Left lung (tissue), 10 donors: ENCODE data around the gene CHCHD6. TPM values are rescaled to one million over a fixed set of nuclear protein-coding genes. Genes with fewer than 3 reads are reported as not detected.
A peak's percentile ranks its signal among the peaks of the same experiment; 100 is the strongest.

Experiments
- ATAC-seq: fragments of 200-7000 bp; cut with Tn5 transposase; one replicate; pipeline ENCODE4 v1.9.1; 2020; ENCODE audit warnings: moderate library complexity
- DNase-seq, 4 donors: peaks; one replicate each; pipeline ENCODE4 v3.0.0-alpha.2; 2013 to 2020
- H3K27ac ChIP-seq, 2 donors: fragments of 200-600 bp; sonication (generic) in 1 of 2; one replicate each; pipeline versions ENCODE4 v1.5.0 to v1.8.0; 2020 to 2021
- H3K27me3 ChIP-seq, 2 donors: fragments of 200-600 bp; sonication (generic) in 1 of 2; one replicate each; pipeline versions ENCODE4 v1.5.0 to v1.8.0; 2020 to 2021
- H3K36me3 ChIP-seq, 2 donors: fragments of 200-600 bp; sonication (generic) in 1 of 2; one replicate each; pipeline versions ENCODE4 v1.5.0 to v1.8.0; 2020 to 2021
- H3K4me1 ChIP-seq, 2 donors: fragments of 200-600 bp; one replicate each; pipeline ENCODE4 v1.8.0; 2021
- H3K4me3 ChIP-seq, 2 donors: fragments of 200-600 bp; sonication (generic) in 1 of 2; one replicate each; pipeline versions ENCODE4 v1.5.0 to v1.8.0; 2020 to 2021; ENCODE audit warnings: mild to moderate bottlenecking in 1 of 2
- H3K9me3 ChIP-seq, 2 donors: fragments of 200-600 bp; sonication (generic) in 1 of 2; one replicate each; pipeline versions ENCODE4 v1.5.0 to v1.8.0; 2020 to 2021
- intact Hi-C, 2 donors: fragments of 100-400 bp; cut with DNase I; formaldehyde crosslinking; loops; one replicate each; pipeline versions ENCODE4 v1.11.2 to v1.14.2; 2022
- polyA plus RNA-seq, 6 donors: library from polyadenylated mRNA; unstranded; fragments of 120-200 nt; gene quantifications; one replicate each; pipeline ENCODE4 v1.2.1, GENCODE V29; 2013; ENCODE audit not compliant: insufficient read length in 6 of 6
- total RNA-seq, 2 donors: library from RNA; stranded (reverse); fragmentation: NEBNext Ultra II Directional; extraction: Animal tissue kit (Norgen Biotek cat#: 25700); gene quantifications; one replicate each; pipeline ENCODE4 v1.2.1, GENCODE V29; 2021
- TF ChIP-seq, protein P1 (sequence below), 2 donors: fragments of 200-600 bp; sonication (generic) in 1 of 2; IDR thresholded peaks; one replicate each; pipeline versions ENCODE4 v1.5.0 to v1.8.0; 2021; ENCODE audit warnings: antibody characterized with exemption in 2 of 2
- donor health status: DM: no; HTN: yes; CAD: no.
- donor health status: DM: no; HTN: no; CAD: no.

Gene CHCHD6
- total and polyA plus RNA-seq, 8 donors = 11.8 to 21.1 (median 18.4) TPM

- Histone ChIP-seq H3K36me3 (no peaks in the 10 kb centered on the region), H3K4me3 (no peak overlapping the region), H3K27ac (no peak overlapping the region), H3K9me3 (no peaks in the 10 kb centered on the region), H3K4me1 (no peaks in the 10 kb centered on the region), H3K27me3 (no peaks in the 10 kb centered on the region)
- no peak for ATAC-seq
- DNase-seq = no peak
- TF ChIP-seq, protein P1, sequence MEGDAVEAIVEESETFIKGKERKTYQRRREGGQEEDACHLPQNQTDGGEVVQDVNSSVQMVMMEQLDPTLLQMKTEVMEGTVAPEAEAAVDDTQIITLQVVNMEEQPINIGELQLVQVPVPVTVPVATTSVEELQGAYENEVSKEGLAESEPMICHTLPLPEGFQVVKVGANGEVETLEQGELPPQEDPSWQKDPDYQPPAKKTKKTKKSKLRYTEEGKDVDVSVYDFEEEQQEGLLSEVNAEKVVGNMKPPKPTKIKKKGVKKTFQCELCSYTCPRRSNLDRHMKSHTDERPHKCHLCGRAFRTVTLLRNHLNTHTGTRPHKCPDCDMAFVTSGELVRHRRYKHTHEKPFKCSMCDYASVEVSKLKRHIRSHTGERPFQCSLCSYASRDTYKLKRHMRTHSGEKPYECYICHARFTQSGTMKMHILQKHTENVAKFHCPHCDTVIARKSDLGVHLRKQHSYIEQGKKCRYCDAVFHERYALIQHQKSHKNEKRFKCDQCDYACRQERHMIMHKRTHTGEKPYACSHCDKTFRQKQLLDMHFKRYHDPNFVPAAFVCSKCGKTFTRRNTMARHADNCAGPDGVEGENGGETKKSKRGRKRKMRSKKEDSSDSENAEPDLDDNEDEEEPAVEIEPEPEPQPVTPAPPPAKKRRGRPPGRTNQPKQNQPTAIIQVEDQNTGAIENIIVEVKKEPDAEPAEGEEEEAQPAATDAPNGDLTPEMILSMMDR (IDR thresholded peaks at IDR 0.05) = no peak
- intact Hi-C loops = no loop called here
Observed at GRCh38 chr3:126714921-126715320, 10.9 kb downstream of the CHCHD6 start.

DNA sequence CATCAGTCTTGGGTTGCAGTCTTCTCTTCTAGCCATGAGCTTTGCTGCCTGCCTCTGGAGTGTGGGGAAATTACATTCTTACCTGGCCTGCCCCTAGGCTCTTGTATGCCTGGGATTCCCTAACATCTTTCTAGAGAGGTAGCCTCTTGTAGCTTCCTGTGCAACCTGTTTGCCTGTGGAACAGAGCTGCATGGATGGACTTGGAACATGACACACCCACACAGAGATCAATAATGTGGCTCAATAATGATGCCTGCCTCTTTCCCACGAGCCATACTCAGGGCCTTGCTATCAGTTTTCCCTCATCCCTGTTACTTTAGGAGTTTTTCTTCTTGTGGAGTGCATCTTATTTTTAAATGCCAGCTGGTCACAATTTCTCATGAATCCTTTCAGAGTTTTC lies 11.4 kb downstream of the CHCHD6 start:
- ATAC-seq (no peak), DNase-seq (no peak)
- no peaks in the 10 kb centered on the region for H3K9me3 ChIP-seq
- H3K27me3 ChIP-seq = no peaks in the 10 kb centered on the region
- no peaks in the 10 kb centered on the region for H3K4me1 ChIP-seq
- intact Hi-C loops = no loop called here
- TF ChIP-seq, protein P1 (IDR thresholded peaks at IDR 0.05) = no peak
- no peak overlapping the region for H3K27ac ChIP-seq
- H3K4me3 ChIP-seq = no peak overlapping the region
- no peaks in the 10 kb centered on the region for H3K36me3 ChIP-seq

DNA sequence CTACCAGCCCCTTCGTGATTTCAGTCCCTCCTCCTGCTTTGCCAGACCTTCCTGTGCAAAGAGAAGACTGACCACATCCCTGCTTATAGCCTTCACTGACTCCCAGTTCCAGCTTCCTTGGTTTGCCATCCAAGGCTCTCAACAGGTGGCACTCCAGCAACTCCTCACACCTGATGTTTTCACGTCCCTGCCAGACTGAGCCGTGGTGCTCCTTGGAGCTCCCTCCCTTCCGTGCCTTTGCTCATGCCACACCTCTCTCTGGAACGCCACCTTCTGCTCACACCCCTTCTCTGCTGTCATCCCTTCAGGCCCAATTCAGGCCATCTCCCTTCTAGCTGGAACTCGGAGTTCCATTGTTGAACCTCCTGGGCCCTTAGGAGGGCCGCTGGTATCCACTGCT lies 12.0 kb downstream of the CHCHD6 start:
- TF ChIP-seq, protein P1 (IDR thresholded peaks at IDR 0.05) = no peak
- Histone ChIP-seq H3K4me1 (no peaks in the 10 kb centered on the region), H3K27me3 (no peaks in the 10 kb centered on the region), H3K9me3 (no peaks in the 10 kb centered on the region), H3K36me3 (no peaks in the 10 kb centered on the region), H3K4me3 (no peak overlapping the region), H3K27ac (no peak overlapping the region)
- ATAC-seq = peak; percentile 80
- DNase-seq = no peak
- intact Hi-C loops = no loop called here

DNA sequence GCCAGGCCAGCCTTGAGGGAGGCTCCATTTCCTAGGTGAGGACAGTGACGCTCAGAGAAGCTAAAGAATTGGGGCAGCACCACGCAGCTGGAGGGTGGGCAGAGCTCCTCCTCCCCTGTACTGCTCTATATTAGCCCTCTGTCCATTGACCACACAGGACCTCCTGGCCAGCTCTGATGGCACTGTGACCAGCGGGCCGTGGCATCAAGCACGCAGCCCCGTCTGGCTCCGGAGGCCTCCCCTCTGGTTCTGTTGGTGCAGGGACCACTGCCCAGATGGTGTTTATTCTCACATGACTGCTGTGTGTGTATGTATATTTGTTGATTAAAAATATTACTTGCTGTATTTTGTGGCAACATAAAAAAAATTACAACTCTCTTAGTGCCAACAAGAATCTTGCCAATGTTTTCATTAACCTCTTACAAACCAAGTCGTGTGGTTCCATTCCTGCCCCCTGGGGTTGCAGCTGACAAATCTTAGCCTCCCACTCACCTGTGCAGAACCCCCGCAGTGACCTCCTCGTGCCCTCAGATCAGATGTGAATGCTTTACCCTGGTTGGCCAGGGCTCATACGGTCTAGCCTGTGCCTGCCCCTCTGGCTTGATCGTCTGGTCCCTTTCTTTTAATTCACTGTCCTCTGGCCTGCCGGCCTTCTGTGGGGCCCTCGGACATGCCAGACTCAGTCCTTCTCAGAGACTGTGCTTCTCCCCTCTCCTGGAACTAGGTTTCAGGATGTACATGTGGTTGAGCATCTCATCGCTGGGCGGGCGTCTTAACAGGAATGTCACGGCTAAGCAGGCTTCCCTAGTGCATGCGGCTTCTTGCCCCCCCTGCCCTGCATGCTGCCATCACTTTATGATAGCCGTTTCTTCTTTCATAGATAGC lies 14.8 kb downstream of the CHCHD6 start:
- H3K27ac ChIP-seq = no peak overlapping the region
- no peaks in the 10 kb centered on the region for H3K36me3 ChIP-seq
- DNase-seq (no peak), ATAC-seq (no peak)
- no peaks in the 10 kb centered on the region for H3K9me3 ChIP-seq
- intact Hi-C loops = no loop called here
- no peaks in the 10 kb centered on the region for H3K27me3 ChIP-seq
- H3K4me1 ChIP-seq = no peaks in the 10 kb centered on the region
- no peak overlapping the region for H3K4me3 ChIP-seq
- TF ChIP-seq, protein P1 (IDR thresholded peaks at IDR 0.05) = no peak

DNA sequence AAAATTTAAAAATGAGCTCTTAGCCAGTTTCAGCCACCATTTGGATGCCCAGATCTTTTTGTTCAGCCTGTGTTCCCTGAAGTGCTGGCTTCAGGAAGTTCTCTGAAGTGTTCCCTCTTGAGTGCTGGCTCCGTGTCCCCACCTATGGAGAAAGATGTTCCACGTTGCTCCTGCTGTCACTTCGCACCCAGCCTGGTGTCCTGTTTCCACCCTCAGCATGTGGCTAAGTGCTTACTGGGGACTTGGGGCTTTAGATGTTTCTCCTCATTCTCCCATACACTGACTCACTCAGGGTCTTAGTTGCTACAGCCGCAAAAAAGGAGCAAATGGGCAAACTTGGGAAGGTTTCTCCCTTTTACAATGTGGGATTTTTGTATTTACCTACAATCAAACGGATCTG lies 16.6 kb downstream of the CHCHD6 start:
- TF ChIP-seq, protein P1 (IDR thresholded peaks at IDR 0.05) = no peak
- Histone ChIP-seq H3K27ac (no peak overlapping the region), H3K4me1 (no peaks in the 10 kb centered on the region), H3K9me3 (peaks cover 0 to 8% of the 10 kb centered on the region in 2 donors), H3K4me3 (no peak overlapping the region), H3K27me3 (no peaks in the 10 kb centered on the region), H3K36me3 (no peaks in the 10 kb centered on the region)
- ATAC-seq (no peak), DNase-seq (no peak)
- intact Hi-C loops = no loop called here
